K562 (cell line): ENCODE measurements around the gene FGF14. TPM values are rescaled to one million over a fixed set of nuclear protein-coding genes. Genes with fewer than 3 reads are reported as not detected.

Experiments
- CCNT2 ChIP-seq: IDR thresholded peaks from 2 replicates; pipeline ENCODE4 v1.6.1; 2011; ENCODE audit warnings: borderline replicate concordance, low read depth, mild to moderate bottlenecking, moderate library complexity, mixed read lengths, low read length; ENCODE audit not compliant: insufficient read length; ENCODE audit errors: extremely low read depth
- DNMT1 ChIP-seq: fragments of 450-650 bp; IDR thresholded peaks from 2 replicates; pipeline ENCODE4 v1.6.1; 2016; ENCODE audit warnings: antibody characterized with exemption, mild to moderate bottlenecking
- HMG20A ChIP-seq: fragments of 450-650 bp; formaldehyde crosslinking; conservative IDR thresholded peaks from 2 replicates; pipeline ENCODE4 v1.4.0; 2020; ENCODE audit warnings: mild to moderate bottlenecking, mixed read lengths
- PBX2 ChIP-seq, 2 experiments: IDR thresholded peaks in 1 of 2; conservative IDR thresholded peaks in 1 of 2; 2 replicates each; pipeline ENCODE4 v1.6.1; 2016; ENCODE audit warnings: low read depth in 2 of 2, mild to moderate bottlenecking in 1 of 2, missing compliant biosample characterization in 1 of 2, missing genetic modification characterization in 1 of 2, moderate library complexity in 1 of 2
- TFE3 ChIP-seq: fragments of 450-650 bp; formaldehyde crosslinking; IDR thresholded peaks from 2 replicates; pipeline ENCODE4 v1.4.0; 2020; ENCODE audit warnings: mild to moderate bottlenecking, mixed read lengths
- ZNF589 ChIP-seq: fragments of 200-800 bp; sonication (Bioruptor generic); IDR thresholded peaks from 2 replicates; pipeline ENCODE4 v1.6.1; 2016; ENCODE audit warnings: low read depth, missing genetic modification characterization, missing compliant biosample characterization
- polyA plus RNA-seq, 8 experiments: library from polyadenylated mRNA; depleted of rRNA in 4 of 8; stranded (reverse) in 5 of 8; unstranded in 3 of 8; fragments of >200 nt; fragmentation: Nextera tagmentation in 2 of 8; fragmentation: Illumina TruSeq in 1 of 8; extraction: Ambion mirVana in 2 of 8; extraction: Trizol in 1 of 8; gene quantifications; 2 replicates each; pipeline versions ENCODE4 v1.2.1 to v1.2.3, GENCODE V29; 2011 to 2014; ENCODE audit warnings: inconsistent platforms in 1 of 8, missing spikeins in 1 of 8
- total RNA-seq, 7 experiments: library from RNA; depleted of rRNA in 6 of 7; stranded (reverse); fragments of >200 nt in 6 of 7; fragmentation: Illumina TruSeq in 2 of 7; extraction: Trizol in 2 of 7; gene quantifications; 2 replicates each; pipeline versions ENCODE4 v1.2.1 to v1.2.3, GENCODE V29; 2011 to 2021; ENCODE audit warnings: low replicate concordance in 1 of 7
- TF ChIP-seq, protein P1 (sequence below): fragments of 250-450 bp; sonication (Bioruptor Pico); IDR thresholded peaks from 2 replicates; pipeline ENCODE4 v1.5.0; 2021; ENCODE audit warnings: mild to moderate bottlenecking, moderate library complexity

FGF14 gene
- total and polyA plus RNA-seq, 9 of the 15 experiments (the other 6 are each of a cell fraction or from before 2014, with no cell fraction given): not detected

- TF ChIP-seq, protein P1, sequence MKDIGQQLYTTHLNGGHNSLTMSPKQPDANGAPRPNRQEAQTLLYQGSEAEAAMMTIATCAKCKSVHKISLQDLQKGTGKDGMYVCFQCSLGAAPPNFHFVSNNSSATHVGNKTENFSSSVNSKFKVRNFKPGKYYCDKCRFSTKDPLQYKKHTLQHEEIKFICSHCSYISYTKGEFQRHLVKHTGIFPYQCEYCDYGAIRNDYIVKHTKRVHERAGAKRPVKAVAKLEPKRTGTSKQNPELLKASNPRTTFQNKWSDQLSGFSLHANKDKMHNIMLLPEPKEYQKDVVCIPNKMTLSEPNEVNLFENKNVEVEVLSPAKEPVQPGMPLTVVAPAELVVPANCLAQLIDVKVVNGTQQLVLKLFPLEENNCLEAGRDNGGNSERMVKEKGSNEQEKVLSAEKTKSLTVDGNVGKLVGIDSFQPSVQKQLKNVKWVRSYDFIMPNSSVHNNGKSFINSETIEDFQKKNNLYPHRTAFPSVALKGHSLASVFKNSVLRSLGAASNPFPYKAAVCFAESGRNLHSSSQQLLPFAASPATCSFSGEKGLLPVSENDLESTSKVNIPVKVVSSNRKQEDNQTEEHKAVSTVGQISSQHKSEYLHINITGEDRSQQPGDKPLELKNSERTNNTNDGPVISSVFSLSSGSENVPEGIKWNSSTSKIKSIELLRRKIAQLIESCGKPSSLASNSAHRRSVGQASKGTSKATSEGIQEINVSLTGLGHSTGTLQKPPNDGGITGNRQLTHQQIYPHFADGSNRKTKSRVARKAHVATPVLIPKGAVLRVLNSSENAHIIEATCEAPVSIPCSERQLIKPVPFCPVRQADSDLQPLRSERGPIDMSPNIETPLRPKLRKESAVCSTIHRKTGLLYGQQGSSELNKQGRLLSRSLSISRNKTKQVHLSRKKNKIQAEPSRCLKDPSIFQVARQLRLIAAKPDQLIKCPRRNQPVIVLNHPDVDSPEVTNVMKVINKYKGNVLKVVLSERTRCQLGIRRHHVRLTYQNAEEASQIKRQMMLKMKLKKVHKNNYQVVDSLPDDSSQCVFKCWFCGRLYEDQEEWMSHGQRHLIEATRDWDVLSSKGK (CRISPR knock-in tag): no peak
- TF ChIP-seq PBX2 (CRISPR knock-in tag; IDR thresholded peaks at IDR 0.05; ENCODE audit: low read depth) (no peak), PBX2 (tag; conservative IDR thresholded peaks at IDR 0.05; ENCODE audit: low read depth) (no peak), ZNF589 (CRISPR knock-in tag) (no peak), DNMT1 (no peak), HMG20A (CRISPR knock-in tag) (no peak), CCNT2 (no peak), TFE3 (CRISPR knock-in tag) (no peak)
These were observed 705.9 kb downstream of the FGF14 start (continued) for GRCh38 chr13:101695870-101696516.
